Ishikawa (cell line): ENCODE measurements around the gene PPOX.

Experiments used
- CEBPB ChIP-seq: IDR thresholded peaks from 2 replicates; pipeline ENCODE4 v1.6.1; 2012
- CREB1 ChIP-seq: IDR thresholded peaks from 2 replicates; pipeline ENCODE4 v1.6.1; 2012; ENCODE audit warnings: low read depth
- EGR1 ChIP-seq: IDR thresholded peaks from 2 replicates; pipeline ENCODE4 v1.6.1; 2012
- EP300 ChIP-seq: IDR thresholded peaks from 2 replicates; pipeline ENCODE4 v1.6.1; 2012; ENCODE audit warnings: borderline replicate concordance
- FOXM1 ChIP-seq: IDR thresholded peaks from 2 replicates; pipeline ENCODE4 v1.6.1; 2012; ENCODE audit warnings: low read depth, borderline replicate concordance
- MAX ChIP-seq: IDR thresholded peaks from 2 replicates; pipeline ENCODE4 v1.6.1; 2012
- NFIC ChIP-seq: IDR thresholded peaks from 2 replicates; pipeline ENCODE4 v1.6.1; 2012
- RAD21 ChIP-seq: IDR thresholded peaks from 2 replicates; pipeline ENCODE4 v1.6.1; 2012; ENCODE audit warnings: low read depth
- REST ChIP-seq: IDR thresholded peaks from 2 replicates; pipeline ENCODE4 v1.6.1; 2012; ENCODE audit warnings: low read depth, mild to moderate bottlenecking
- TAF1 ChIP-seq: IDR thresholded peaks from 2 replicates; pipeline ENCODE4 v1.6.1; 2012; ENCODE audit warnings: low read depth, mild to moderate bottlenecking
- TCF12 ChIP-seq: IDR thresholded peaks from 2 replicates; pipeline ENCODE4 v1.6.1; 2012; ENCODE audit warnings: low read depth
- TEAD4 ChIP-seq: IDR thresholded peaks from 2 replicates; pipeline ENCODE4 v1.6.1; 2012
- YY1 ChIP-seq: IDR thresholded peaks from 2 replicates; pipeline ENCODE4 v1.6.1; 2012; ENCODE audit warnings: low read depth
- ZBTB7A ChIP-seq: IDR thresholded peaks from 2 replicates; pipeline ENCODE4 v1.6.1; 2012; ENCODE audit warnings: low read depth
- TF ChIP-seq, protein P1 (sequence below): IDR thresholded peaks from 2 replicates; pipeline ENCODE4 v1.6.1; 2012

Gene PPOX

DNA sequence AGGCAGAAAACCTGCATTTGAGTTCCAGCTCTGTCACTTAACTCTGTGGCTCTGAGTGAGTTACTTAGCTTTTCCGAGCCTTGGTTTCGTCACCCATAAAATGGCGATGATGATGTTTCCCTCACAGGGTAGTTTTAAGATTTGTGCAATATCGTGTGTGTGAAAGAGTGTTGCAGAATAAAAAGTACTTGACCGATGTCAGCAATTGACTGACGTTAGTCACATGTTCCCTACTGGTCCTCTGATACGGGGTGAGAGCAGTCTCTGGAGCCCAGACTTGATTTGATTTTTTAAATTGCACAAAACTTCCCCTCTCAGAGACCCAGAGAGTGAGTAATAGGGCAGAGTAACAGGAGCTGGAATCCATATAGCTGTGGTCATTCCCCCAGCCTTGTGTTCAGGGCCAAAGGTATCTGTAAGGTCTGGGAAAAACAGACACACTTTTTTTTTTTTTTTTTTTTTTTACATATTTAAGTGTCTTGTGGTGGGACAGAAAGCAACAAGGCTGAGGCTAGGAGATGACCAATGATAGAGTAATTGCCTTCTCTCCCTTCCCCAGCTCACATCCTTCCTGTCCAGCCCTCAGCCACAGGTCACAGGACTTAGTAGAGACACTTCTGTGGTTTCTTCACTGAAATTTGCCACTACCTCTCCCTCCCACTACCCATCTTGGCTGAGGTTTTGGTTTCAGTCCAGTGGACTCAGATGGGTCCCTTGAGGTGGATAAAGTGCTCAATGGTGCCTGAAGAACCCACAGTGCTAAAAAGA is 50.9 kb downstream of the PPOX start:
- TF ChIP-seq TAF1 (no peak), FOXM1 (no peak), EP300 (no peak), RAD21 (no peak), MAX (no peak), TCF12 (no peak), NFIC (no peak), TEAD4 (no peak), REST (no peak), CREB1 (no peak), YY1 (no peak), CEBPB (no peak), ZBTB7A (no peak), EGR1 (no peak)
- TF ChIP-seq, protein P1, sequence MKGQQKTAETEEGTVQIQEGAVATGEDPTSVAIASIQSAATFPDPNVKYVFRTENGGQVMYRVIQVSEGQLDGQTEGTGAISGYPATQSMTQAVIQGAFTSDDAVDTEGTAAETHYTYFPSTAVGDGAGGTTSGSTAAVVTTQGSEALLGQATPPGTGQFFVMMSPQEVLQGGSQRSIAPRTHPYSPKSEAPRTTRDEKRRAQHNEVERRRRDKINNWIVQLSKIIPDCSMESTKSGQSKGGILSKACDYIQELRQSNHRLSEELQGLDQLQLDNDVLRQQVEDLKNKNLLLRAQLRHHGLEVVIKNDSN = no peak

- no peak for TF ChIP-seq CEBPB
- TF ChIP-seq EP300 = no peak
- TF ChIP-seq CREB1 = no peak
- TF ChIP-seq FOXM1 = no peak
- no peak for TF ChIP-seq RAD21
- TF ChIP-seq TCF12 = no peak
- no peak for TF ChIP-seq TAF1
- no peak for TF ChIP-seq YY1
- no peak for TF ChIP-seq ZBTB7A
- no peak for TF ChIP-seq TEAD4
- no peak for TF ChIP-seq MAX
- TF ChIP-seq, protein P1 = no peak
Observed at GRCh38 chr1:161217831-161218230, 51.6 kb downstream of the PPOX start.

DNA sequence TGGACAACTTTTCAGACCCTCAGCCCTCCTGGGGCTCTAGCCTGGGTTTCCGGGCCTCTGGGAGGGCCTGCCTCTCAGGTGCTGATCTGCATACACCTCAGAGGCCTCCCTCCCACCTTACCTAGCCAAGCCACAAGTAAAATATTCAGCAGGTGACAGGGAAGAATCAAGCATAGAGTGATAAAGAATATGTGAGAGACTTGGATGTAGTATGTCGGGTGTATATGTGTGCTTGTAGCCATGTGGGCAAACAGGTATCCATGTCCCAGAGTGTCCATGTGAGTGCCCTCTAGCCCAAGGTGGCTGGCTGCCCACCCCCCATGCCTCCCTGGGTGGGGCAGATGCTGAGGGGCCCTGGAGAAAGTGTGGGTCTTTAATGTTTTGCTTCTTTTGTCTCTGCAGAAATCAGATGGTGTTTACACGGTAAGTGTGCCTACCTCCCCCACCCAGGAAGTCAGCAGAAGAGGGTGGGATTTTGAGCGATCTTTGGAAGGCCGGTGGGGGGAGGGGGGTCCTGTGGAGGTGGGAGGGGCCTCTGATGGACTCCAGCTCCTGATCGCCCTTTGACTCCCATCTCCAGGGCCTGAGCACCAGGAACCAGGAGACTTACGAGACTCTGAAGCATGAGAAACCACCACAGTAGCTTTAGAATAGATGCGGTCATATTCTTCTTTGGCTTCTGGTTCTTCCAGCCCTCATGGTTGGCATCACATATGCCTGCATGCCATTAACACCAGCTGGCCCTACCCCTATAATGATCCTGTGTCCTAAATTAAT is 52.3 kb downstream of the PPOX start:
- TF ChIP-seq ZBTB7A (no peak), FOXM1 (no peak), CREB1 (no peak), TAF1 (no peak), NFIC (no peak), REST (no peak), TEAD4 (no peak), MAX (no peak), EGR1 (no peak), TCF12 (no peak), CEBPB (no peak), RAD21 (no peak), EP300 (no peak), YY1 (no peak)
- TF ChIP-seq, protein P1 = no peak

DNA sequence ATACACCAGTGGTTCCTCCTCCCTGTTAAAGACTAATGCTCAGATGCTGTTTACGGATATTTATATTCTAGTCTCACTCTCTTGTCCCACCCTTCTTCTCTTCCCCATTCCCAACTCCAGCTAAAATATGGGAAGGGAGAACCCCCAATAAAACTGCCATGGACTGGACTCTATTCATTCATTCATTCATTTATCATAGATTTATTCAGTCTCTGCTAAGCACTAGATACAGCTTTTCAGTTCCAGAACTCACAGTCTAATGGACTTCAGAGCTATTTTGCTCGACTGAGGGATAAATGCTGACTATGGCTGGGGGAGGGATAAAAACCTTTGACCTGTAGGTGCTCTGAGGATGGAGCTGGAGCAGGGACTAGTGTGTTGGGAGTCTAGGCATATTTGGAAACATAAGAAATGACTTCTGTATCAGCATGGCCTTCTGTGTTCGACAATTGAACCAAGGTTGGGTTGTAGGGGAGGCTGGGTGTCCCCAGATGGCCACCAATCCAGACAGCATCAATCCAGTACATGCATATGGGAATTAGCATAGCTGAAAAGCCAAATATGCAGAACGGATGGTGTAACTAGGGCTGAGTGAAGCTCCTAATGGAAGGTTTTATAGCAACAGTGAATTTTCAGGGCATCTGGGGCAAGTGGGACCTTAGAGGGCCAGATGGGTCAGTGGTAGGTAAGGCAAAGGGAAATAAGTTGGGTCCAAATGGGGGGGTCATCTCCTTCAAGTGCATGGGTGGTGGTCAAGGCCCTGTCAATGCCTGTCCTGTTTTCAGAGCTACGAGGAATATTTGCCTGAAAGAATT is 53.1 kb downstream of the PPOX start:
- no peak for TF ChIP-seq ZBTB7A
- TF ChIP-seq FOXM1 = no peak
- TF ChIP-seq, protein P1 = no peak
- no peak for TF ChIP-seq CEBPB
- TF ChIP-seq RAD21 = no peak
- TF ChIP-seq TAF1 = no peak
- TF ChIP-seq NFIC = no peak
- no peak for TF ChIP-seq EGR1
- no peak for TF ChIP-seq TCF12
